HG03108 (cell line): ENCODE measurements around the gene LIPE.

Experiments
- ATAC-seq: cut with Tn5 transposase; IDR thresholded peaks from one replicate; pipeline ENCODE4 v1.9.1; 2021; ENCODE audit warnings: moderate library complexity; ENCODE audit not compliant: unreplicated experiment

Gene LIPE

GRCh38 chr19:42360787-42361544, 66.2 kb downstream of the LIPE start:
- ATAC-seq, result no peak

GRCh38 chr19:42357290-42357689, 69.9 kb downstream of the LIPE start:
- no peak for ATAC-seq

GRCh38 chr19:42356686-42357085, 70.5 kb downstream of the LIPE start:
- ATAC-seq, result no peak

- ATAC-seq, result no peak
These were observed 71.3 kb downstream of the LIPE start for GRCh38 chr19:42355896-42356295.

GRCh38 chr19:42353341-42354015, 73.7 kb downstream of the LIPE start:
- ATAC-seq, result no peak

- ATAC-seq, result no peak
These were observed 74.6 kb downstream of the LIPE start for GRCh38 chr19:42352301-42353259.
